ENCODE results near the gene EXD3. TPM values are rescaled to one million over a fixed set of nuclear protein-coding genes. Genes with fewer than 3 reads are reported as not detected.
"Not testable (repeated sequence)": the region's sequence is repeated elsewhere in the genome, so short reads cannot be mapped to it uniquely, and the experiment has no call there.

Gene EXD3
- total RNA-seq, 1 donor from 2014 or later = 6.8 TPM

- H3K9me3 Mint-ChIP-seq = no peaks in the 10 kb centered on the region
- no peaks in the 10 kb centered on the region for H3K27me3 Mint-ChIP-seq (ENCODE audit: low read depth)
- intact Hi-C loops (cut with micrococcal nuclease) = no loop called here
- no peaks in the 10 kb centered on the region for H3K36me3 Mint-ChIP-seq (ENCODE audit: low read depth)
- no peaks in the 10 kb centered on the region for H3K4me1 Mint-ChIP-seq (ENCODE audit: low read depth)
- no peak overlapping the region for H3K4me3 Mint-ChIP-seq (ENCODE audit: low read depth)
- DNase-seq (ENCODE audit: low spot score) = no peak
- no peak overlapping the region for H3K27ac Mint-ChIP-seq
These were observed 29.5 kb downstream of the EXD3 start for GRCh38 chr9:137393176-137394150.

- no peaks in the 10 kb centered on the region for H3K4me1 Mint-ChIP-seq (ENCODE audit: low read depth)
- no peak overlapping the region for H3K4me3 Mint-ChIP-seq (ENCODE audit: low read depth)
- H3K9me3 Mint-ChIP-seq = no peaks in the 10 kb centered on the region
- no peak for DNase-seq (ENCODE audit: low spot score)
- no peaks in the 10 kb centered on the region for H3K27me3 Mint-ChIP-seq (ENCODE audit: low read depth)
- H3K27ac Mint-ChIP-seq = no peak overlapping the region
- intact Hi-C loops (cut with micrococcal nuclease) = no loop called here
- H3K36me3 Mint-ChIP-seq (ENCODE audit: low read depth) = no peaks in the 10 kb centered on the region
These were observed 30.5 kb downstream of the EXD3 start for GRCh38 chr9:137392232-137393007.

GRCh38 chr9:137391411-137391754 is 31.6 kb downstream of the EXD3 start:
- H3K4me1 Mint-ChIP-seq (ENCODE audit: low read depth) = peaks cover 1% of the 10 kb centered on the region
- H3K9me3 Mint-ChIP-seq = no peaks in the 10 kb centered on the region

GRCh38 chr9:137390553-137391410 is 32.2 kb downstream of the EXD3 start:
- Mint-ChIP-seq H3K36me3 (ENCODE audit: low read depth) (no peaks in the 10 kb centered on the region), H3K4me3 (ENCODE audit: low read depth) (no peak overlapping the region), H3K9me3 (no peaks in the 10 kb centered on the region), H3K4me1 (ENCODE audit: low read depth) (peaks cover 1% of the 10 kb centered on the region), H3K27me3 (ENCODE audit: low read depth) (no peaks in the 10 kb centered on the region), H3K27ac (no peak overlapping the region)
- intact Hi-C loops (cut with micrococcal nuclease) = no loop called here
- no peak for DNase-seq (ENCODE audit: low spot score)

More at GRCh38 chr9:137391411-137391754, 31.6 kb downstream of the EXD3 start:
- Mint-ChIP-seq H3K4me3 (ENCODE audit: low read depth) (no peak overlapping the region), H3K27ac (no peak overlapping the region), H3K27me3 (ENCODE audit: low read depth) (no peaks in the 10 kb centered on the region), H3K36me3 (ENCODE audit: low read depth) (no peaks in the 10 kb centered on the region)
- intact Hi-C loops (cut with micrococcal nuclease) = no loop called here
- no peak for DNase-seq (ENCODE audit: low spot score)

- intact Hi-C loops (cut with micrococcal nuclease) = no loop called here
- Mint-ChIP-seq H3K9me3 (no peaks in the 10 kb centered on the region), H3K4me1 (ENCODE audit: low read depth) (peaks cover 1% of the 10 kb centered on the region), H3K27ac (no peak overlapping the region), H3K36me3 (ENCODE audit: low read depth) (no peaks in the 10 kb centered on the region), H3K27me3 (ENCODE audit: low read depth) (no peaks in the 10 kb centered on the region), H3K4me3 (ENCODE audit: low read depth) (no peak overlapping the region)
- DNase-seq (ENCODE audit: low spot score) = no peak
These were observed 33.6 kb downstream of the EXD3 start for GRCh38 chr9:137389428-137389746.

- H3K27ac Mint-ChIP-seq = no peak overlapping the region
- H3K4me3 Mint-ChIP-seq (ENCODE audit: low read depth) = no peak overlapping the region
- intact Hi-C loops (cut with micrococcal nuclease) = no loop called here
- H3K27me3 Mint-ChIP-seq (ENCODE audit: low read depth) = no peaks in the 10 kb centered on the region
- peaks cover 1% of the 10 kb centered on the region for H3K4me1 Mint-ChIP-seq (ENCODE audit: low read depth)
- H3K9me3 Mint-ChIP-seq = no peaks in the 10 kb centered on the region
- DNase-seq (ENCODE audit: low spot score) = no peak
- no peaks in the 10 kb centered on the region for H3K36me3 Mint-ChIP-seq (ENCODE audit: low read depth)
These were observed 34.2 kb downstream of the EXD3 start for GRCh38 chr9:137388589-137389427.

- Mint-ChIP-seq H3K4me3 (ENCODE audit: low read depth) (no peak overlapping the region), H3K4me1 (ENCODE audit: low read depth) (peaks cover 1% of the 10 kb centered on the region), H3K27ac (no peak overlapping the region), H3K36me3 (ENCODE audit: low read depth) (no peaks in the 10 kb centered on the region), H3K27me3 (ENCODE audit: low read depth) (no peaks in the 10 kb centered on the region), H3K9me3 (no peaks in the 10 kb centered on the region)
- no peak for DNase-seq (ENCODE audit: low spot score)
- intact Hi-C loops (cut with micrococcal nuclease) = no loop called here
These were observed 34.9 kb downstream of the EXD3 start for GRCh38 chr9:137387891-137388560.

GRCh38 chr9:137387114-137387890 is 35.7 kb downstream of the EXD3 start:
- DNase-seq (ENCODE audit: low spot score) = no peak
- intact Hi-C loops (cut with micrococcal nuclease) = no loop called here
- no peaks in the 10 kb centered on the region for H3K9me3 Mint-ChIP-seq
- no peaks in the 10 kb centered on the region for H3K27me3 Mint-ChIP-seq (ENCODE audit: low read depth)
- no peaks in the 10 kb centered on the region for H3K36me3 Mint-ChIP-seq (ENCODE audit: low read depth)
- H3K4me3 Mint-ChIP-seq (ENCODE audit: low read depth) = no peak overlapping the region
- H3K4me1 Mint-ChIP-seq (ENCODE audit: low read depth) = peaks cover 1% of the 10 kb centered on the region
- no peak overlapping the region for H3K27ac Mint-ChIP-seq

- H3K27ac Mint-ChIP-seq; H3K4me3 Mint-ChIP-seq (ENCODE audit: low read depth); H3K9me3 Mint-ChIP-seq; H3K36me3 Mint-ChIP-seq (ENCODE audit: low read depth); intact Hi-C loops (cut with micrococcal nuclease); H3K27me3 Mint-ChIP-seq (ENCODE audit: low read depth); H3K4me1 Mint-ChIP-seq (ENCODE audit: low read depth); DNase-seq (ENCODE audit: low spot score): not testable (repeated sequence)
These were observed 36.4 kb downstream of the EXD3 start for GRCh38 chr9:137386507-137387113.

- intact Hi-C loops (cut with micrococcal nuclease) = no loop called here
- Mint-ChIP-seq H3K27ac (no peak overlapping the region), H3K4me1 (ENCODE audit: low read depth) (peaks cover 1% of the 10 kb centered on the region), H3K9me3 (no peaks in the 10 kb centered on the region), H3K27me3 (ENCODE audit: low read depth) (no peaks in the 10 kb centered on the region), H3K4me3 (ENCODE audit: low read depth) (no peak overlapping the region), H3K36me3 (ENCODE audit: low read depth) (no peaks in the 10 kb centered on the region)
- no peak for DNase-seq (ENCODE audit: low spot score)
These were observed 37.8 kb downstream of the EXD3 start for GRCh38 chr9:137385061-137385655.

Data from activated T-helper 2 cell treated with anti-CD3 and anti-CD28 coated beads, Interferon-gamma antibody, Interleukin-2, Interleukin-4, amounts not matched to agents 10 μg/mL and 5 μg/mL and 100 μg/mL, durations not matched to agents 14 hours and 24 hours and 36 hours (primary cell).